IMR-90 (cell line): ENCODE results near the gene ZBTB45. TPM values are rescaled to one million over a fixed set of nuclear protein-coding genes. Genes with fewer than 3 reads are reported as not detected.

Experiments
- ATAC-seq: fragments of 200-7000 bp; cut with Tn5 transposase; 2 replicates; pipeline ENCODE4 v1.9.1; 2020; ENCODE audit warnings: low read depth, mild to moderate bottlenecking, moderate library complexity
- BruUV-seq: library from RNA; stranded (reverse); fragments of 400-500 nt; replicated peaks from 2 replicates; lab custom pipeline; 2021; lab: Mats Ljungman, UMichigan
- CTCF ChIA-PET: fragments of 300-600 bp; formaldehyde crosslinking; extraction: SDS; loops from one replicate; lab custom pipeline; 2021; ENCODE audit warnings: antibody characterized with exemption; lab: Yijun Ruan, JAX
- POLR2A ChIA-PET: fragments of 300-600 bp; sonication (Branson Sonifier 250); formaldehyde crosslinking; loops from one replicate; lab custom pipeline; 2022; ENCODE audit warnings: antibody characterized with exemption; ENCODE audit not compliant: unreplicated experiment; lab: Charles Lee
- DNase-seq: peaks from one replicate; pipeline ENCODE4 v3.0.0; 2013
- H2AFZ ChIP-seq: replicated peaks from 2 replicates; pipeline ENCODE3; 2013; ENCODE audit warnings: low read length, mild to moderate bottlenecking; ENCODE audit not compliant: poor library complexity
- H2AK5ac ChIP-seq: 2 replicates; pipeline ENCODE4 v1.6.1; 2013; ENCODE audit warnings: low read depth, low read length, inconsistent platforms
- H2AK9ac ChIP-seq: replicated peaks from 2 replicates; pipeline ENCODE3; 2013; ENCODE audit warnings: mild to moderate bottlenecking, low read depth, low read length, moderate library complexity; ENCODE audit not compliant: poor library complexity
- H2BK120ac ChIP-seq: 2 replicates; pipeline ENCODE4 v1.6.1; 2013; ENCODE audit warnings: low read depth, low read length, inconsistent platforms
- H2BK15ac ChIP-seq: 3 replicates; pipeline ENCODE4 v1.6.1; 2013; ENCODE audit warnings: low read depth, low read length, inconsistent platforms
- H2BK20ac ChIP-seq: 2 replicates; pipeline ENCODE4 v1.6.1; 2013; ENCODE audit warnings: low read depth, mild to moderate bottlenecking, inconsistent platforms, low read length, moderate library complexity
- H2BK5ac ChIP-seq: 2 replicates; pipeline ENCODE4 v1.6.1; 2013; ENCODE audit warnings: mild to moderate bottlenecking, low read depth, low read length, inconsistent platforms; ENCODE audit not compliant: poor library complexity, severe bottlenecking
- H3K14ac ChIP-seq: replicated peaks from 2 replicates; pipeline ENCODE4 v1.6.1; 2013; ENCODE audit warnings: low read depth, low read length, inconsistent platforms
- H3K18ac ChIP-seq: 2 replicates; pipeline ENCODE4 v1.6.1; 2013; ENCODE audit warnings: low read depth, low read length, control low read depth
- H3K23ac ChIP-seq: 2 replicates; pipeline ENCODE4 v1.6.1; 2013; ENCODE audit warnings: low read depth, low read length, inconsistent platforms
- H3K27ac ChIP-seq: 2 replicates; pipeline ENCODE4 v1.5.1; 2013; ENCODE audit warnings: mild to moderate bottlenecking, control low read depth, low read length; ENCODE audit not compliant: insufficient read depth
- H3K27me3 ChIP-seq: 2 replicates; pipeline ENCODE4 v1.6.1; 2013; ENCODE audit warnings: low read length; ENCODE audit not compliant: control insufficient read depth, insufficient read depth
- H3K36me3 ChIP-seq: 2 replicates; pipeline ENCODE4 v1.6.1; 2013; ENCODE audit warnings: low read length, mixed read lengths; ENCODE audit not compliant: control insufficient read depth, insufficient read depth
- H3K4ac ChIP-seq: 2 replicates; pipeline ENCODE4 v1.6.1; 2013; ENCODE audit warnings: low read depth, low read length, inconsistent platforms
- H3K4me1 ChIP-seq: 2 replicates; pipeline ENCODE4 v1.6.1; 2013; ENCODE audit warnings: low read length, mixed read lengths; ENCODE audit not compliant: control insufficient read depth, insufficient read depth
- H3K4me2 ChIP-seq: 2 replicates; pipeline ENCODE4 v1.6.1; 2013; ENCODE audit warnings: low read depth, mild to moderate bottlenecking, control low read depth, low read length, moderate library complexity
- H3K4me3 ChIP-seq: 2 replicates; pipeline ENCODE4 v1.5.1; 2013; ENCODE audit warnings: low read depth, mild to moderate bottlenecking, control low read depth, low read length, moderate library complexity; ENCODE audit not compliant: insufficient read depth
- H3K56ac ChIP-seq: 2 replicates; pipeline ENCODE4 v1.6.1; 2013; ENCODE audit warnings: low read length, inconsistent platforms; ENCODE audit not compliant: insufficient read depth; ENCODE audit errors: extremely low read depth
- H3K79me1 ChIP-seq, 2 experiments: 2 replicates each; pipeline ENCODE4 v1.6.1; 2013; ENCODE audit warnings: low read length in 2 of 2, inconsistent platforms in 1 of 2, low read depth in 1 of 2
- H3K9ac ChIP-seq: 2 replicates; pipeline ENCODE4 v1.6.1; 2013; ENCODE audit warnings: low read depth, low read length, control low read depth
- H3K9me1 ChIP-seq: 2 replicates; pipeline ENCODE4 v1.6.1; 2013; ENCODE audit warnings: low read length, inconsistent platforms; ENCODE audit not compliant: insufficient read depth
- H3K9me3 ChIP-seq: 2 replicates; pipeline ENCODE4 v1.6.1; 2013; ENCODE audit warnings: low read length; ENCODE audit not compliant: control insufficient read depth, insufficient read depth
- H4K20me1 ChIP-seq: 2 replicates; pipeline ENCODE4 v1.6.1; 2013; ENCODE audit warnings: low read length, inconsistent platforms; ENCODE audit not compliant: insufficient read depth
- H4K5ac ChIP-seq: 2 replicates; pipeline ENCODE4 v1.6.1; 2013; ENCODE audit warnings: mild to moderate bottlenecking, low read depth, low read length, control low read depth
- H4K8ac ChIP-seq, 2 experiments: 2 replicates each; pipeline ENCODE4 v1.6.1; 2013; ENCODE audit warnings: low read depth in 2 of 2, low read length in 2 of 2, control low read depth in 1 of 2, inconsistent platforms in 1 of 2
- H4K91ac ChIP-seq: 2 replicates; pipeline ENCODE4 v1.6.1; 2013; ENCODE audit warnings: low read depth, low read length, inconsistent platforms; ENCODE audit not compliant: insufficient read depth
- BHLHE40 ChIP-seq: fragments of 150-350 bp; IDR thresholded peaks from 2 replicates; pipeline ENCODE4 v1.6.1; 2016; ENCODE audit warnings: mild to moderate bottlenecking, low read depth, low read length
- CEBPB ChIP-seq: IDR thresholded peaks from 2 replicates; pipeline ENCODE4 v1.6.1; 2012; ENCODE audit warnings: low read depth, low read length, improper control_type of control experiment
- CHD1 ChIP-seq: IDR thresholded peaks from 2 replicates; pipeline ENCODE4 v1.6.1; 2012; ENCODE audit warnings: low read depth, low read length, improper control_type of control experiment
- CTCF ChIP-seq: conservative IDR thresholded peaks from 2 replicates; pipeline ENCODE4 v1.5.1; 2012; ENCODE audit warnings: mild to moderate bottlenecking, low read depth, low read length, improper control_type of control experiment
- ELK1 ChIP-seq: fragments of 150-350 bp; IDR thresholded peaks from 2 replicates; pipeline ENCODE4 v1.6.1; 2016; ENCODE audit warnings: low read depth, mild to moderate bottlenecking, low read length, moderate library complexity, borderline replicate concordance
- FOS ChIP-seq: fragments of 150-350 bp; IDR thresholded peaks from 2 replicates; pipeline ENCODE4 v1.6.1; 2016; ENCODE audit warnings: low read depth, low read length
- MAFK ChIP-seq: IDR thresholded peaks from 2 replicates; pipeline ENCODE4 v1.6.1; 2012; ENCODE audit warnings: low read depth, low read length, improper control_type of control experiment
- MAZ ChIP-seq: IDR thresholded peaks from 2 replicates; pipeline ENCODE4 v1.6.1; 2012; ENCODE audit warnings: low read depth, mild to moderate bottlenecking, low read length, improper control_type of control experiment, moderate library complexity, borderline replicate concordance
- MXI1 ChIP-seq: IDR thresholded peaks from 2 replicates; pipeline ENCODE4 v1.6.1; 2012; ENCODE audit warnings: low read depth, mild to moderate bottlenecking, low read length, moderate library complexity, borderline replicate concordance
- NFE2L2 ChIP-seq: fragments of 150-350 bp; IDR thresholded peaks from 2 replicates; pipeline ENCODE4 v1.6.1; 2016; ENCODE audit warnings: low read depth, mild to moderate bottlenecking, low read length
- POLR2A ChIP-seq: IDR thresholded peaks from 2 replicates; pipeline ENCODE4 v1.6.1; 2012; ENCODE audit warnings: mild to moderate bottlenecking, low read depth, low read length
- RAD21 ChIP-seq: IDR thresholded peaks from 2 replicates; pipeline ENCODE4 v1.6.1; 2012; ENCODE audit warnings: low read length, improper control_type of control experiment
- RCOR1 ChIP-seq: IDR thresholded peaks from 2 replicates; pipeline ENCODE4 v1.6.1; 2012; ENCODE audit warnings: mild to moderate bottlenecking, low read length, improper control_type of control experiment; ENCODE audit not compliant: insufficient replicate concordance
- RFX5 ChIP-seq: IDR thresholded peaks from 2 replicates; pipeline ENCODE4 v1.8.0; 2012; ENCODE audit warnings: low read depth, mild to moderate bottlenecking, low read length, moderate library complexity
- SMC3 ChIP-seq: fragments of 150-350 bp; IDR thresholded peaks from 2 replicates; pipeline ENCODE4 v1.6.1; 2016; ENCODE audit warnings: low read depth, mild to moderate bottlenecking, antibody characterized with exemption, low read length, moderate library complexity
- USF2 ChIP-seq: fragments of 150-350 bp; IDR thresholded peaks from 2 replicates; pipeline ENCODE4 v1.6.1; 2017; ENCODE audit warnings: mild to moderate bottlenecking, antibody characterized with exemption, low read length, low read depth
- WGBS, 2 experiments: methylation state at CpG; one replicate each; pipeline versions ENCODE4 v1.1.5 to v1.1.7; 2013; ENCODE audit warnings: missing lambda C conversion rate in 2 of 2; ENCODE audit not compliant: insufficient read length in 1 of 2; ENCODE audit errors: extremely low coverage in 2 of 2; 5-methylcytosine and 5-hydroxymethylcytosine counted together
- dilution Hi-C: fragments of 300-500 bp; cut with HindIII; formaldehyde crosslinking; loops from one replicate; pipeline ENCODE4 v1.14.3; 2018; ENCODE audit warnings: low sequenced_read_pairs; ENCODE audit not compliant: unreplicated experiment
- in situ Hi-C: fragments of 300-500 bp; cut with MboI; formaldehyde crosslinking; loops from 3 replicates; pipeline ENCODE4 v1.14.3; 2019; ENCODE audit warnings: low sequenced_read_pairs, inconsistent platforms, mixed read lengths
- intact Hi-C: fragments of 100-400 bp; cut with micrococcal nuclease; formaldehyde crosslinking; loops from 2 replicates; pipeline ENCODE4 v1.10.0; 2022
- polyA plus RNA-seq, 3 experiments: library from polyadenylated mRNA; depleted of rRNA; stranded (reverse); fragments of >200 nt; gene quantifications; 2 replicates each; pipeline ENCODE4 v1.2.3, GENCODE V29; 2012; ENCODE audit warnings: low replicate concordance in 1 of 3
- total RNA-seq: library from RNA; depleted of rRNA; stranded (reverse); fragments of >200 nt; gene quantifications from 2 replicates; pipeline ENCODE4 v1.2.3, GENCODE V29; 2012

The ZBTB45 gene
- total and polyA plus RNA-seq, 2 of the 4 experiments (the other 2 are of a cell fraction), result 1.4 to 9.7 TPM

GRCh38 chr19:58568453-58569130, 49.0 kb upstream of the ZBTB45 start:
- no peak overlapping the region for H4K8ac ChIP-seq
- H2AK5ac ChIP-seq, result no peak overlapping the region
- H4K5ac ChIP-seq, result no peak overlapping the region
- intact Hi-C loops (no loop called here), dilution Hi-C loops (no loop called here), in situ Hi-C loops (no loop called here)
- no peak overlapping the region for H3K9ac ChIP-seq
- no peak for DNase-seq
- no peak overlapping the region for H3K27ac ChIP-seq
- H3K4ac ChIP-seq, result no peak overlapping the region
- H2BK15ac ChIP-seq, result no peak overlapping the region
- no peak overlapping the region for H2BK20ac ChIP-seq
- no peak overlapping the region for H4K91ac ChIP-seq
- H3K4me1 ChIP-seq, result peaks cover 2% of the 10 kb centered on the region; the same call in 1 of the 2 replicates
- no peak overlapping the region for H2AK9ac ChIP-seq
- no peak overlapping the region for H3K4me2 ChIP-seq
- no CpG with 5 or more reads among the region's 4 CpGs for WGBS, 2 experiments
- H3K27me3 ChIP-seq, result no peaks in the 10 kb centered on the region
- 0 out of 2 replicates have a peak, but pooled peaks cover 4% of the 10 kb centered on the region for H4K20me1 ChIP-seq
- H3K56ac ChIP-seq, result no peak overlapping the region
- H3K9me3 ChIP-seq, result no peaks in the 10 kb centered on the region
- POLR2A ChIA-PET, result no interaction called here
- no peak for ATAC-seq
- no peak overlapping the region for H3K18ac ChIP-seq
- H3K23ac ChIP-seq, result no peak overlapping the region
- CTCF ChIA-PET, result no interaction called here
- peaks cover 9 to 22% of the 10 kb centered on the region in 2 experiments; a peak in 3 of 4 replicates for H3K79me1 ChIP-seq
- peaks cover 9% of the 10 kb centered on the region for H3K9me1 ChIP-seq
- H2BK5ac ChIP-seq, result no peak overlapping the region
- BruUV-seq, result no TSS peak
- no peak overlapping the region for H2BK120ac ChIP-seq
- H3K4me3 ChIP-seq, result no peak overlapping the region
- H3K14ac ChIP-seq, result no peak overlapping the region
- H2AFZ ChIP-seq, result no peak overlapping the region
- TF ChIP-seq RFX5 (no peak), RAD21 (no peak), CHD1 (no peak), CTCF (no peak), RCOR1 (no peak), FOS (no peak), MXI1 (no peak), POLR2A (no peak), USF2 (no peak), CEBPB (no peak), NFE2L2 (no peak), ELK1 (no peak), MAZ (no peak), BHLHE40 (no peak), SMC3 (no peak), MAFK (no peak)
- H3K36me3 ChIP-seq, result peaks cover 13% of the 10 kb centered on the region; the same call in 1 of the 2 replicates
